Glutamatergic neuron (in vitro differentiated cells): Measurements from ENCODE around the gene CLIP2. TPM values are rescaled to one million over a fixed set of nuclear protein-coding genes. Genes with fewer than 3 reads are reported as not detected.

ENCODE experiments used
- DNase-seq: peaks from one replicate; pipeline ENCODE4 v3.0.0; 2022
- H3K27ac Mint-ChIP-seq: one replicate; pipeline ENCODE4 v1.8.0; 2020; ENCODE audit warnings: mild to moderate bottlenecking, mixed read lengths, inconsistent platforms; ENCODE audit not compliant: unreplicated experiment
- H3K27me3 Mint-ChIP-seq: one replicate; pipeline ENCODE4 v1.8.0; 2020; ENCODE audit warnings: mild to moderate bottlenecking, moderate library complexity, mixed read lengths, inconsistent platforms; ENCODE audit not compliant: unreplicated experiment
- H3K36me3 Mint-ChIP-seq: one replicate; pipeline ENCODE4 v1.8.0; 2020; ENCODE audit warnings: mild to moderate bottlenecking, mixed read lengths, inconsistent platforms; ENCODE audit not compliant: unreplicated experiment
- H3K4me1 Mint-ChIP-seq: one replicate; pipeline ENCODE4 v1.8.0; 2020; ENCODE audit warnings: mild to moderate bottlenecking, low read depth, mixed read lengths, inconsistent platforms; ENCODE audit not compliant: unreplicated experiment
- H3K4me3 Mint-ChIP-seq: one replicate; pipeline ENCODE4 v1.8.0; 2020; ENCODE audit warnings: mild to moderate bottlenecking, mixed read lengths, inconsistent platforms; ENCODE audit not compliant: unreplicated experiment
- H3K9me3 Mint-ChIP-seq: one replicate; pipeline ENCODE4 v1.8.0; 2020; ENCODE audit warnings: mild to moderate bottlenecking, moderate library complexity, mixed read lengths, inconsistent platforms; ENCODE audit not compliant: unreplicated experiment
- total RNA-seq: library from RNA; stranded (reverse); fragmentation: NEBNext Ultra II Directional; extraction: Animal tissue kit (Norgen Biotek cat#: 25700); gene quantifications from one replicate; pipeline ENCODE4 v1.2.1, GENCODE V29; 2021; ENCODE audit not compliant: unreplicated experiment
- TF ChIP-seq, protein P1 (sequence below): fragments of 200-600 bp; sonication (generic); IDR thresholded peaks from one replicate; pipeline ENCODE4 v1.5.0; 2021; ENCODE audit not compliant: partially characterized antibody, unreplicated experiment

CLIP2 gene
- total RNA-seq, 1 donor from 2014 or later, result 96.1 TPM

DNA sequence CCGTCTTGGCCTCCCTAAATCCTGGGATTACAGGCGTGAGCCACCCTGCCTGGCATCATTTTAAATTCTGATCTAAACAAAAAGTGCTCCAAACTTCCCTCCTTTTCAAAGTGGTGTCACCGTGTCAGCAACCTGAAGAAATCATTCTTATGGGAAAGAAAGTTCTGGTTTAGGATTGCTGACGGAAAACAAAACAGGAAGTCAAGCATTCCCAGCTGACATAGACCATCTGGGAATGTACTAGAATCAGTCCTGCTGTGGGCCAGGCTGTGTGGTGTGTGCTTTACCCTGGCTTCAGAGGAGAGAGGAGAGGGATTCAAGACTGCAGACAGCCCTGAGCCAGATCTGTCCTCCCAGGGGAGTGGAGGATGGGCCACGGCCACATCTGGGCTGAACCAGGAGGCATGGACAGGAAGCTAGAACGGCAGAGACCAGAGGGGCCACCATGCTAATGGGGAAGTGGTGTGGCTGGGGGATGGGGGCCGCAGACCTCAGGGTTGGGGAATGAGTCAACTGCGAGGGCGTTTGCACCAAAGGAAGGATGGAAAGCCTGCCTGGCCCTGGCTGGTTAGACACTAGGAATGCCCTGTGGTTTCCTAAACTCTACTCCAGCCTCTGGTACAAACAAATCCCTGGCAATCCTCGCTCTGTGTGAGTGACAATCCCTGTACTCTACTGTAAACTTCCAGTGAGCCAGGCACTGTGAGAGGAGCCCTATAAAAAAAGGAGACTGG, 16.7 kb upstream of the CLIP2 start:
- DNase-seq, result peak; percentile 61
- TF ChIP-seq, protein P1, sequence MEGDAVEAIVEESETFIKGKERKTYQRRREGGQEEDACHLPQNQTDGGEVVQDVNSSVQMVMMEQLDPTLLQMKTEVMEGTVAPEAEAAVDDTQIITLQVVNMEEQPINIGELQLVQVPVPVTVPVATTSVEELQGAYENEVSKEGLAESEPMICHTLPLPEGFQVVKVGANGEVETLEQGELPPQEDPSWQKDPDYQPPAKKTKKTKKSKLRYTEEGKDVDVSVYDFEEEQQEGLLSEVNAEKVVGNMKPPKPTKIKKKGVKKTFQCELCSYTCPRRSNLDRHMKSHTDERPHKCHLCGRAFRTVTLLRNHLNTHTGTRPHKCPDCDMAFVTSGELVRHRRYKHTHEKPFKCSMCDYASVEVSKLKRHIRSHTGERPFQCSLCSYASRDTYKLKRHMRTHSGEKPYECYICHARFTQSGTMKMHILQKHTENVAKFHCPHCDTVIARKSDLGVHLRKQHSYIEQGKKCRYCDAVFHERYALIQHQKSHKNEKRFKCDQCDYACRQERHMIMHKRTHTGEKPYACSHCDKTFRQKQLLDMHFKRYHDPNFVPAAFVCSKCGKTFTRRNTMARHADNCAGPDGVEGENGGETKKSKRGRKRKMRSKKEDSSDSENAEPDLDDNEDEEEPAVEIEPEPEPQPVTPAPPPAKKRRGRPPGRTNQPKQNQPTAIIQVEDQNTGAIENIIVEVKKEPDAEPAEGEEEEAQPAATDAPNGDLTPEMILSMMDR, result no peak
- H3K9me3 Mint-ChIP-seq, result peaks cover 3% of the 10 kb centered on the region
- H3K27me3 Mint-ChIP-seq, result peaks cover 1% of the 10 kb centered on the region
- H3K4me3 Mint-ChIP-seq, result peak overlapping the region; percentile 13
- H3K27ac Mint-ChIP-seq, result peak overlapping the region; percentile 74
- H3K36me3 Mint-ChIP-seq, result no peaks in the 10 kb centered on the region
- peaks cover 8% of the 10 kb centered on the region for H3K4me1 Mint-ChIP-seq

DNA sequence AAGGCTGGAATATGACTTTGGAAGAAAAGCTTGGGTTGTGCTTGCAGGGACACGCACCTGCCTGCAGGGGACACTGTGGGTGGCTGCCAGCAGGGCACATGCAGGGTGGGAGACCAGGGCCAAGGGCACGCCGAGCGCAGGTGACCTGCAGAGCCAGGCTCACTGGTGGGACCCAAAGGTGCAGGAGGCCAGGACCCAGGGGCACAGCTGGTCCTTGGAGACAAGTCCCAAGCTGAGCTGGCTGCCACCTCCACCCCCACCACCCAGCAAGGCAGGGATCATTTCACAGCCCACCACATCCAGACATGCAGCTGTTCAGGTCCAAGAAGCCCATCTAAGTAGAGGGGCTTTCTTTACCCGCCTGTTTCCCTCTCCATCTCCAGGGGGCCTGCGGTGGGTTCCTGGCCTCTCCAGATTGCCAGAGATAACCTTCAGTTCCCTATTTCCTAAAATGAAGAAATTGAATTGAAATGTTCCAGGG, 13.8 kb upstream of the CLIP2 start:
- Mint-ChIP-seq H3K36me3 (no peaks in the 10 kb centered on the region), H3K4me1 (peaks cover 12% of the 10 kb centered on the region), H3K27me3 (peaks cover 3% of the 10 kb centered on the region), H3K9me3 (peaks cover 3% of the 10 kb centered on the region), H3K27ac (no peak overlapping the region), H3K4me3 (no peak overlapping the region)
- peak; percentile 51 for DNase-seq
- TF ChIP-seq, protein P1, result peak; percentile 69

DNA sequence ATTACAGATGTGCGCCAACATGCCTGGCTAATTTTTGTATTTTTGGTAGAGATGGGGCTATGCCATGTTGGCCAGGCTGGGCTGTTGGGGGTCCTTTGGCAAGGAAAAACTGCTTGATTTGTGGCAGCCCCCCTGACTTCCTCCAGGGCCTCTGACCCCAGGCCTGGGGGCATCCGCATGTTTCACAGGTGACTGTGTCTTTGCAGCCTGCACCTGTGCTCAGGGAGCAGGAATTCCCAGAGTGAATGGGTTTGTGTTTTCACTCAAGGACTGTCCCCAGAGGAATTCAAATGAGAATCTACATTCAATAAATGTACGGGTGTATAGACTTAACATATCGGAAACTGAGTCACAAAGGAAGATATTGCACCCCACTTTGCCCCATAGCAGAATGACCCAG, 11.6 kb upstream of the CLIP2 start:
- Mint-ChIP-seq H3K27ac (no peak overlapping the region), H3K9me3 (no peaks in the 10 kb centered on the region), H3K36me3 (no peaks in the 10 kb centered on the region), H3K27me3 (peaks cover 3% of the 10 kb centered on the region), H3K4me1 (peaks cover 4% of the 10 kb centered on the region), H3K4me3 (no peak overlapping the region)
- no peak for DNase-seq
- TF ChIP-seq, protein P1, result no peak

DNA sequence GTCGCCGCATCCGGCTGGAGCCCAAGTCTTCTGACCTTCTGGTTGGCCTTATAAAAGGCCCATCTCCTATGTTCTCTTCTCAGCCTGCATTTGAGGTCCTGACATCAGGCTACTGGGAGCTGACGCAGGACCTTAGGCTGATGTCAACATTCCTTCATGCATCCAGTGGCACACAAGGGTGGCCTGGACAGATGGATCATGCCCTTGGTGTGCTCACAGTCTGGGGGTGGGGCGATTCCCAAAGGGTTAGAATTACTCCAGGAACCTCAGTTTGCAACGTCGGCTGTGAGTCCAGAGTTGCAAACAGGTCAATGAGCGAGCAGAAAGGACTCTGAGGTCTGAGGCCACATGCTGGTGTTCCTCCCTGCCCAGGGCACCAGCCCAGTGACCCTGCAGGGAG, 8.2 kb upstream of the CLIP2 start:
- no peak for DNase-seq
- H3K4me1 Mint-ChIP-seq, result peaks cover 7% of the 10 kb centered on the region
- peaks cover 9% of the 10 kb centered on the region for H3K27me3 Mint-ChIP-seq
- no peaks in the 10 kb centered on the region for H3K9me3 Mint-ChIP-seq
- TF ChIP-seq, protein P1, result no peak
- no peaks in the 10 kb centered on the region for H3K36me3 Mint-ChIP-seq
- H3K4me3 Mint-ChIP-seq, result no peak overlapping the region
- no peak overlapping the region for H3K27ac Mint-ChIP-seq

DNA sequence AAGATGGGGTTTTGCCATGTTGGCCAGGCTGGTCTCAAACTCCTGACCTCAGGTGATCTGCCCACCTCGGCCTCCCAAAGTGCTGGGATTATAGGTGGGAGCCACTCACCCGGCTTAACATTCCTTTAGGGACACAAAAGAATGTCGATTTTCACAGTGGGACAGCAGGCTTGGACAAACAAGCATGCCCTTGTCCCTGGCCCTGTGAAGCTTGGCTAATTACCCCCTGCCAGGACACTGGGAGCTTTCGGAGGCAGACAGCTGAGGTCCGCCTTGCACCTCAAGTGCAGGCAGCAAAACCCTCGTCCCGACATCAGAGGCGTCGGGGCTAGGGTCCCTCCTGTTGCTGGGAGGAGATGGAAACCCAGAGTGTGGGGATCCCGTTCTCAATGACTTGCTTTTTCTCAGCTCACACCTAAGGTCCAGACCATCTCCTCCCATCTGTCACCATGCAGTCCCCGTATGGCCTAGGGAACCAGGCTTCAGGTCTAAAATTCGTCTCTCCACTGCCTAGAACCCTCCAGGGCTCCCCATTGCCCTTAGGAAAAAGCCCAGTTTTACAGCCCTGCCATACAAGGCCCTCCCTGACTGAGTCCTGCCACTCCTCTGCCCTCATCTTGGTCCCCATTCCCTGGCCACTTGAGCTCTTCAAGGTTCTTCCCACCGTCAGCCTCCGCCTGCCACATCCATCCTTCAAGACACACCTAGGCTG, 6.3 kb upstream of the CLIP2 start:
- Mint-ChIP-seq H3K4me3 (no peak overlapping the region), H3K4me1 (peaks cover 7% of the 10 kb centered on the region), H3K9me3 (peaks cover under 1% of the 10 kb centered on the region), H3K36me3 (no peaks in the 10 kb centered on the region), H3K27ac (no peak overlapping the region), H3K27me3 (peaks cover 11% of the 10 kb centered on the region)
- no peak for DNase-seq
- TF ChIP-seq, protein P1, result no peak
